DMS153 treated with DMSO at 0.1 percent for 48 hours (cell line): Measurements from ENCODE around the gene IGFBP5.

ENCODE experiments used
- DNase-seq: peaks from one replicate; lab custom pipeline; 2025; ENCODE audit not compliant: unreplicated experiment; lab: John Stamatoyannopoulos, UW

Gene IGFBP5

DNA sequence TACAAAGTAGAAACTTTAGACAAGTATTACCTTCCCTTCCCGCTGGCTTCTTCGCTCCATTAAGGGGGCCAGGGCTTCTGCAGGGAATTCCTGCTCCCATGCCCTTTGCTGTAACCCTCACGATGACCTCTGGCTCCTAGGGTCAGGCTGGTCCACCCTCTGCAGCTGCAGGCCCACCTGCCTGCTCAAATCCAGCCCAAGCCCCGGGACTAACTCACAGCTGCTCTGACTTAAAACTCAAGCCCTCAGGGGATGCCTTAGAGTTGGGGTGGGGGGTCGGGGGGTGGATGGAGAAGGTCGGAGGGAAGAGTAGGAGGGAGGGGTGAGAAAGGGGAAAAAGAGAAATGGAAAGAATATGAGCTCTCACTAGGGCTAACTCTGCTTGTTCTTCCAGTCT, 4.9 kb downstream of the IGFBP5 start:
- no peak for DNase-seq

- DNase-seq, result no peak
These were observed 6.0 kb downstream of the IGFBP5 start for GRCh38 chr2:216689397-216689796.

DNA sequence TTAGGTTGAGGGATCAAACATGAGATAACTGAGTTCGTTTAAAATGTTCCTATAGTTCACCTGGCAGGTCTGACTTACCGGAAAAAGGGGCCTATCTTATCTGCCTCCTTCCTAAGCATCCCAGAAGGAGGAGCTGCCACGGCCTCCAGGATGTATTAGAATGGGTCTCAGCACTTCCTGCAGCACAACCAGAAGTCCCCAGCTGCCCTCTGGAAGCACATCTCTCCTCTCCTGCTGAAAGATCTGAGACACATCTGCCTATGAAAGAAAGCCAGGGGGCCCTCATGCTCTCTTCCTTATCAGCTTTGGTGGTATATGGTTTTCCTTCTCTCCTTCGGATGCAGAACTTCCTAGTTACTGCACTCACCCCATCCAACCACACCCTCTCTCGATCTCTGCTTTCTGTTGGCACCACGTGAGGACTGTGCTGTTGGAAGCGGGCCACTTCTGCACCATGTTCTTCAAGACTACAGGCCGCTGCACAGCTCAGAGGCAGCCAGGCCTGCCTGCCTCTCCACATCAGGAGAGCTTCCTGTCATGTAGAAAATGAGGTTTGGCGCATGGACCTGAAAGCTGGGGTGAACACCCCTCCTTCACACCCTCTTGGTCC, 6.5 kb downstream of the IGFBP5 start:
- no peak for DNase-seq

DNA sequence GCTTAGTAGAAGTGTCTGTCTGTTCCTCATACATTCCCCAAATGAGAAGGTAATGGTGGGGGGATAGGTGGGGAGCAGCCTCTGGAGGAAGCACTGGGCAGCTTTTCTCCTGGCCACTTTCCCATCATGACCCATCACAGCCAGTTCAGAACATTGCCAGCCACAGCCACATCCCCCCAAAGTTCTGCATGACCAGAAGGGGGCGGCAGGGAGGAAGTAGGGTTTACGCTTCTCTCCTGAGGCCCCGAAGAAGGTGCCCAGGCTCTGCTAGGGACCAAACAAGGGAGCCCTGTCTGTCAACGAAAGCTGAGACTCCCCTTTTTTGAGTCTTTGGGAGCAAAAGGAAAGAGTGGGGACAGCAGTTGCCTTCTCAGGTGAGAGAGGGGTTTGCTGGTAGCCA, 7.7 kb downstream of the IGFBP5 start:
- no peak for DNase-seq

DNA sequence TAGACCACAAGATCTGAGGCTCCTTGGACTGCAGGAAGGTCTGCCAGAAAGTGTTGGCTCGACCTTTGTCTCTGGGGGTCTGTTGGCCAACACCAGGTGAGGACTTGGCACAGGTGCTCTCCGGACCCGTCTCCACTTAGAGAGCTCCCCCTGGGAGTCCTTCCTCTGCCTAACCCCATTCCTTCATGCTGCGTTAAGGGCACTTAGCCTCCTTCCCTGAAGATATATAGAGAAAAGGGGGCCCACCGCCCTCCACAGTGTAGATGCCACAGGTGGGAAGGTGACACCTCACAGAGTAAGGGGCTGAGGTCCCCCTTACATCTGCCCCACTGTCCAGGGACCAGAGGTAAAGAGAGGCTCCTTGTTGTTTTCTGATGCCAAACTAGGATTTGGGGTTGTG, 8.2 kb downstream of the IGFBP5 start:
- DNase-seq, result no peak

- no peak for DNase-seq
These were observed 9.9 kb downstream of the IGFBP5 start for GRCh38 chr2:216685327-216685875.

DNA sequence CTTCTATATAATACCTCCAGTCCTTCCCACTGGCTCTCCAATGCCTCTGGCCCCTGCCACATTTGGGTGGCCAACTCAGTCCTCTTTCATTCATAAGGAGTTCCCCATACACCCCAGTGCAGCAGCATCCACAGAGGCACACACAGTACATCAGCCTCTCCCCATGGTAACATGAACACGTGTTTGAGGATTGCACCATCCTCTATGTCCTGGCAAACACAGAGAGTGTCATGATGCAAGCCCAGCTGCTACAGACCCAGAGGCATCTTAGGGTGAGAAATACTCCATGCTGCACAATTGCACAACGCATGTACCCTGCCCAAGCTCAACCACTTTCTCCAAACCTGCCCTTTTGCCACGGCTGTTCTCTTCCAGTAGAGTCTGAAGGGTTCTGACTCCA, 11.5 kb downstream of the IGFBP5 start:
- DNase-seq, result no peak

GRCh38 chr2:216681683-216682082, 13.7 kb downstream of the IGFBP5 start:
- no peak for DNase-seq

GRCh38 chr2:216680951-216681629, 14.3 kb downstream of the IGFBP5 start:
- DNase-seq, result no peak

- DNase-seq, result no peak
These were observed 15.7 kb downstream of the IGFBP5 start for GRCh38 chr2:216679658-216680024.

GRCh38 chr2:216678813-216679657, 16.3 kb downstream of the IGFBP5 start:
- DNase-seq, result no peak

DNA sequence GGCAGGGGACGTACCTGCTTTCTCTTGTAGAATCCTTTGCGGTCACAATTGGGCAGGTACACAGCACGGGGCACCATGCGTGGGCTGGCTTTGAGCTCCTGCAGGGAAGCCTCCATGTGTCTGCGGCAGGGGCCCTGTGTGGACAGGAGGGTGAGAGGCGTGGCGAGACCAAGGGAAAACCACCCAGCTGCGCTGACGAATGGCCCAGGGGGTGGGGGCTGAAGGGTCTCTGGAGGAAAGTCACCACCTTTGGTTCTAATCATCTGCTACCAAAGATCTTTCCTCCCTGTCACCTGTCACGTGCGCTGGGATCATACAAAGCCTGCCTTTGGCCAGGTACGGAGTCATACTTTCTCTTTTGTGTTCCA, 17.3 kb downstream of the IGFBP5 start:
- DNase-seq, result no peak

DNA sequence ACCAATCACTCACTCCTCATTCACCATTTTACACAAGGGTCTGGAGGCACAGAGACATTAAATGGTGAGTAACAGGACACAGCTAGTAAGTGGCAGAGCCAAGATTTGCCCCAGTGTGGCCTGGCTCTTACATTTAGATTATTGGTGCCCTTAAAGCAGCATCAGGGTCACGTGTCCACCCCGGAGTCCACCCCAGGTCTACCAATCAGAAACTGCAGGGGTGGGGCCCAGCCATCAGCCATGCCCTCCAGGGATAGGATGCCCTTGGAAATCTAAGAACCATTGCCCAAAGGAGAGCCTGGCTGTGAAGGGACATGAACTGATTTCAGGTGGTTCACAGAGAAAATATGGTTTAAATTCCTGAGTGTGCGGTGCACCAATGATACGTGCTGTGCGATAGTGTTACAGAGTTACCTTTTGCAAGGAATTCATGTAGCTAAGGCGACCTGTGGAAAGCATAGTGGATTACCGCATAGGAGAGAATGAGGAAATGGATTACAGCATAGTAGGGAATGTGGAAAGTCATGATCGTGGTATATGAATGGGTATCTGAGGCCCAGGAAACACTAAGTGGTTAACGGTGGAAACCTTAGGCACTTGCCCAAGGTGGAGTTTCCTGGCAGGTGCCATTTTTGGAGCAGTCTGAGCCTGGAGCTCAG, 17.8 kb downstream of the IGFBP5 start:
- DNase-seq, result no peak

GRCh38 chr2:216676630-216677029, 18.7 kb downstream of the IGFBP5 start:
- DNase-seq, result no peak

DNA sequence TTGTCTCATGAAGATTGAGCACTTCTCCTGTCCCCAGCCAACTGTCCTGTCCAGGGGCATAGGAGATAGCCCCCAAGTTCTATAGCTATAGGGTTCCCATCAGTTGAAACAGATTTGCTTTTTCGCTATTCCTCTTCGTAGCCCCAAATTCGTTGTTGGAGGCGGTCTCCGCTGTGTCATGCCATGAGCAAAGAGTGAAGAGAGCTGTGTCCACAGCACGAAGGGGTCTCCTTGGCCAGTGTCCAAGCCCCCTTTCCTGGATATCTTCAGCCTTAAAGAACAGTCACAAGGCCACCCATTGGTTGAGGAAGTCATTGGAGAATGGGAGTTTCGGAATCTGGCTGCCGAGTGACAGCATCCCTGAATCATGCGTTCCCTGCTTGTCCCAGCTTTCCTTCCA, 21.0 kb downstream of the IGFBP5 start:
- DNase-seq, result no peak

- no peak for DNase-seq
These were observed 21.7 kb downstream of the IGFBP5 start for GRCh38 chr2:216673609-216674008.

DNA sequence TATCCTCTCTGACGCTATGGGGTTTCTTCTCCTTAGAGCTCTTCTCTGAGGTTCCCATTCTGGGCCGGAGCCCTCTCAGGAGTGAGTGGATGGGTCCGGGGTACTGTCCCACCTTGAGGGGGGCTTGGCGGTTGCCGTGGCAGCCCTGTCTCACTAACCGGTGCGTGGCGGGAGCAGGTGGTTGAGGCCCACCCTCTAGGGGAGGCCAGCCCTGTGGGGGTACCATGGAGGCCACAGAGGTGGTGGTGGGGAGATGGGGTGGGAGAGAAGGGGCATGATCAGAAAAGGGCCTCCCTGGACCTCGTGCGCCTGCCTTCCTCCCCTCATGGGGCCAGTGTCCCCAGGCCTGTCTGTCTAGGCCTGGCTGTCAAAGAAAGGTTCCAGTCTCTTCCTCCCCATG, 22.3 kb downstream of the IGFBP5 start:
- DNase-seq, result no peak

GRCh38 chr2:216672466-216672865, 22.9 kb downstream of the IGFBP5 start:
- DNase-seq, result no peak

DNA sequence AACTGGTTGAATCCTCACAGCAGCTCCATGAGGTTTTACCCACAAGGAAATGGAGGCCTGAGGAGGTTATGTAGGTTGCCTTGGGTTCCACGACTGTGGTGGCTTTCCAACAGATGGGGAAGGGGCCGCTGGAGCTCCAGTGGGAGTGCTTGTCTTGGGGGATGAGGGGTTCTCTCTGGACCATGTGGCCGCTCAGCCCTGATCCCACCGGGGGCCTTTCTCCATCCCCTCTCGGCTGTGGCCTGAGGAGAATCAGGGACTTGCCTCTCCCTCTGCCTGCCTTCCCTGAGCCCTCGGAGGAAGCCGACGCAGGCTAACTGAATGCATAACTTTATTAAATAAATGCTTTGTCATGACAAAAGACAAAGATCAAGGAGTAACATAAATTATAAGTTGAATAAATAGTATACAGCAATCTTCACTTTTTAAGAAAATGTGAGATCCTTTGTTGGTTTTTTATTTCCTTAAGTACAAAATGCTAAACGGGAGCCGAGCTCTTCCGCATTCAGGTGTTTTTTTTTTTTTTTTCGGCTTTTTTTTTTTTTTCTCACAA, 23.5 kb downstream of the IGFBP5 start:
- no peak for DNase-seq

DNA sequence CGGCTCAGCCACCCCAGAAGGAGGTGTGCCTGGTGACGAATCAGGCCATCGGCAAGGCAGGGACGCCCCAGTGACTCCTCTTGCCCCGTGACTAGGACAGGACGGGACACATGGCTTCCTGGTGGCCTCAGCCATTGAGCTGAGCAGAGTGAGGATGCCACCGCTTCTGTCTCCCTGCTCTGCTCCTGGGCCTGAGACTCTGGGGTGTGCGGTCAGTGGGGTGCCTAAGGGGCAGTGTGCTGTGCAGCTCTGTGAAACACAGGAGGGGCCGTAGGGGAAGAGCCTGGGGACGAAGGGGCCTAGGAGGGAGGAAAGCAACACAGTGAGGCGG, 24.3 kb downstream of the IGFBP5 start:
- DNase-seq, result no peak
